Keratinocyte (primary cell): ENCODE measurements around the gene U2SURP.

Experiments
- CTCF ChIP-seq, 3 experiments: IDR thresholded peaks in 1 of 3; conservative IDR thresholded peaks in 1 of 3; optimal IDR thresholded peaks in 1 of 3; 2 replicates in 2 of 3; 3 replicates in 1 of 3; pipeline versions ENCODE3 to v1.5.1; 2011; ENCODE audit warnings: low read length in 3 of 3, mild to moderate bottlenecking in 3 of 3, moderate library complexity in 2 of 3, control low read depth in 1 of 3, inconsistent platforms in 1 of 3; ENCODE audit not compliant: insufficient read depth in 2 of 3; ENCODE audit errors: extremely low read depth in 1 of 3
- EZH2 ChIP-seq: IDR thresholded peaks from one replicate; pipeline ENCODE4 v1.6.1; 2012; ENCODE audit warnings: inconsistent platforms, mild to moderate bottlenecking, low read length, moderate library complexity

- TF ChIP-seq EZH2 (no peak), CTCF (optimal IDR thresholded peaks at IDR 0.05 in 1 of 3, IDR thresholded peaks at IDR 0.05 in 1 of 3, conservative IDR thresholded peaks at IDR 0.05 in 1 of 3; ENCODE audit: extremely low read depth in 1 of 3, insufficient read depth in 2 of 3, low read length in 3 of 3) (no peak)
These were observed 47.9 kb upstream of the U2SURP start for GRCh38 chr3:142953443-142953842.
